Loucy (cell line): ENCODE measurements around the gene CCDC85B.
A peak's percentile ranks its signal among the peaks of the same experiment; 100 is the strongest.

Experiments used
- H2AFZ ChIP-seq: fragments of 200-600 bp; sonication (generic); 2 replicates; pipeline ENCODE4 v1.6.0; 2016; ENCODE audit warnings: antibody characterized with exemption, mild to moderate bottlenecking, low read length, moderate library complexity
- H3F3A ChIP-seq: fragments of 200-600 bp; 2 replicates; pipeline ENCODE4 v1.6.0; 2016; ENCODE audit warnings: antibody characterized with exemption, low read depth, mild to moderate bottlenecking
- H3K27me3 ChIP-seq: fragments of 200-600 bp; sonication (generic); 2 replicates; pipeline ENCODE4 v1.6.1; 2014; ENCODE audit warnings: low read length, mild to moderate bottlenecking; ENCODE audit not compliant: insufficient read depth, poor library complexity, severe bottlenecking
- H3K36me3 ChIP-seq: fragments of 200-600 bp; sonication (generic); 2 replicates; pipeline ENCODE4 v1.6.1; 2016; ENCODE audit warnings: low read length; ENCODE audit not compliant: insufficient read depth
- H3K4me1 ChIP-seq: fragments of 200-600 bp; sonication (generic); 2 replicates; pipeline ENCODE4 v1.5.1; 2014; ENCODE audit warnings: low read length, mild to moderate bottlenecking; ENCODE audit not compliant: insufficient read depth, poor library complexity, severe bottlenecking
- H3K4me2 ChIP-seq: fragments of 200-600 bp; sonication (generic); 2 replicates; pipeline ENCODE4 v1.6.0; 2014; ENCODE audit warnings: antibody characterized with exemption, low read length, low read depth, mild to moderate bottlenecking; ENCODE audit not compliant: poor library complexity, severe bottlenecking
- H3K4me3 ChIP-seq: fragments of 200-600 bp; sonication (generic); 2 replicates; pipeline ENCODE4 v1.5.1; 2014; ENCODE audit warnings: low read length, mild to moderate bottlenecking, mixed read lengths; ENCODE audit not compliant: poor library complexity, severe bottlenecking
- H3K79me2 ChIP-seq: fragments of 200-600 bp; sonication (generic); 2 replicates; pipeline ENCODE4 v1.6.1; 2014; ENCODE audit warnings: low read length; ENCODE audit not compliant: insufficient read depth
- H3K9ac ChIP-seq: fragments of 200-600 bp; sonication (generic); 2 replicates; pipeline ENCODE4 v1.6.0; 2014; ENCODE audit warnings: mild to moderate bottlenecking, low read depth, low read length, moderate library complexity; ENCODE audit not compliant: poor library complexity, severe bottlenecking
- H3K9me2 ChIP-seq: fragments of 200-600 bp; sonication (generic); replicated peaks from 2 replicates; pipeline ENCODE4 v1.6.1; 2016; ENCODE audit warnings: low read depth, low read length, mixed read lengths
- H3K9me3 ChIP-seq: fragments of 200-600 bp; sonication (generic); 2 replicates; pipeline ENCODE4 v1.6.1; 2014; ENCODE audit warnings: mild to moderate bottlenecking, antibody characterized with exemption, low read length, low read depth; ENCODE audit not compliant: insufficient read depth
- H4K20me1 ChIP-seq: fragments of 200-600 bp; sonication (generic); 2 replicates; pipeline ENCODE4 v1.6.0; 2014; ENCODE audit warnings: antibody characterized with exemption, low read length, mild to moderate bottlenecking; ENCODE audit not compliant: insufficient read depth, poor library complexity, severe bottlenecking
- CTCF ChIP-seq: fragments of 200-600 bp; sonication (generic); conservative IDR thresholded peaks from 2 replicates; pipeline ENCODE4 v1.5.1; 2014; ENCODE audit warnings: mild to moderate bottlenecking, antibody characterized with exemption, low read length
- EZH2phosphoT487 ChIP-seq: fragments of 200-600 bp; IDR thresholded peaks from 2 replicates; pipeline ENCODE4 v1.6.1; 2018; ENCODE audit warnings: antibody characterized with exemption, mild to moderate bottlenecking, moderate library complexity, borderline replicate concordance

The CCDC85B gene

GRCh38 chr11:65903715-65904114 lies 13.2 kb downstream of the CCDC85B start:
- Histone ChIP-seq H3K4me3 (no peak overlapping the region), H3K4me1 (peaks cover 7% of the 10 kb centered on the region), H3K79me2 (no peaks in the 10 kb centered on the region), H3K36me3 (no peaks in the 10 kb centered on the region), H3K9ac (no peak overlapping the region), H2AFZ (0 out of 2 replicates have a peak overlapping the region, but pooled peaks have one; percentile 66), H3K27me3 (no peaks in the 10 kb centered on the region), H3F3A (no peaks in the 10 kb centered on the region), H3K9me3 (no peaks in the 10 kb centered on the region), H3K4me2 (no peak overlapping the region), H4K20me1 (no peaks in the 10 kb centered on the region), H3K9me2 (no peaks in the 10 kb centered on the region)
- TF ChIP-seq EZH2phosphoT487 = no peak
- TF ChIP-seq CTCF = no peak

DNA sequence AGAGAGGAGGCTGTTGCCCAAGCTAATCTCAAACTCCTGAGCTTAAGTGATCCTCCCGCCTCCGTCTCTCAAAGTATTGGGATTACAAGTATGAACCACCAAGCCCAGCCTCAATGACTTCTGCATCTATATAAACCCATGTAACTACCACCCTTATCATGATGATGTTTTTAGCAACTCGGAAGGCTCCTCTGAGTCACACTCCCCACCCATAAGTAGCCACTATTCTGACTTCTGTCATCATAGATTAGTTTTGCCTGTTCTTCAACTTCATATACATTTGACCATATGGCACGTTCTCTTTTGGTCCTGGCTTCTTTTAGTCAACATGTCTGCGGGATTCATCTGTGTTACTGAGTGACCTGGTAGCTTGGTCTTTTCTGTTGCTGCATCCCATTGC lies 16.1 kb downstream of the CCDC85B start:
- Histone ChIP-seq H3K79me2 (no peaks in the 10 kb centered on the region), H3K9me3 (no peaks in the 10 kb centered on the region), H3K27me3 (no peaks in the 10 kb centered on the region), H4K20me1 (no peaks in the 10 kb centered on the region), H3K9ac (no peak overlapping the region), H3K4me2 (no peak overlapping the region), H3K4me3 (no peak overlapping the region), H3K4me1 (peaks cover 7% of the 10 kb centered on the region), H3K9me2 (no peaks in the 10 kb centered on the region), H3K36me3 (no peaks in the 10 kb centered on the region), H2AFZ (no peak overlapping the region), H3F3A (no peaks in the 10 kb centered on the region)
- TF ChIP-seq EZH2phosphoT487 (no peak), CTCF (no peak)

DNA sequence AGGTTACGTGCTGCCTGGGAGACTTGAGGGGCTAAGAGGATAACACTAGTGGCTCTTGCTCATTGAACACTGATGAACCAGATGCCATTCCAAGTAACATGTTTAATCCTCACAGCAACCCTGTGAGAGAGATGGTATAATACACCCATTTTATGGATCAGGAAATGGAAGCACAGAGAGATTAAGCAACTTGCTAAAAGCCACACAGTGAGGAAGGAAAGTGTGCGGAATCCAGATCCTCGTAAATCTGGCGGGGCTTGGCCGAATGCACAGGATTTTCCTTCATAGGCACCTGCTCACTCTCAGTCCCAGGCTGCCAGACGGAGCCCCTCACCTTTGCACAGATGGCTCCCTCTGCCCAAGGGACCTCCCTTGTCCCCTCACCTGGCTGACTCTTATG lies 17.4 kb downstream of the CCDC85B start:
- no peak overlapping the region for H3K4me3 ChIP-seq
- TF ChIP-seq CTCF (no peak), EZH2phosphoT487 (no peak)
- no peaks in the 10 kb centered on the region for H4K20me1 ChIP-seq
- H2AFZ ChIP-seq = no peak overlapping the region
- no peaks in the 10 kb centered on the region for H3K9me2 ChIP-seq
- H3K4me1 ChIP-seq = peaks cover 6% of the 10 kb centered on the region
- no peak overlapping the region for H3K9ac ChIP-seq
- no peaks in the 10 kb centered on the region for H3K36me3 ChIP-seq
- no peaks in the 10 kb centered on the region for H3F3A ChIP-seq
- no peak overlapping the region for H3K4me2 ChIP-seq
- no peaks in the 10 kb centered on the region for H3K79me2 ChIP-seq
- H3K9me3 ChIP-seq = no peaks in the 10 kb centered on the region
- H3K27me3 ChIP-seq = no peaks in the 10 kb centered on the region
